Measurements from ENCODE around the gene OPCML. TPM values are rescaled to one million over a fixed set of nuclear protein-coding genes. Genes with fewer than 3 reads are reported as not detected.

Gene OPCML
- total RNA-seq, 2 donors from 2014 or later, result not detected

- no peak for ATAC-seq
- H3K9me3 ChIP-seq (ENCODE audit: control insufficient read depth, low read length, poor library complexity, severe bottlenecking), result no peaks in the 10 kb centered on the region
- DNase-seq, result no peak
- Mint-ChIP-seq H3K36me3 (ENCODE audit: low read depth) (peaks cover 4% of the 10 kb centered on the region), H3K27me3 (peaks cover 36% of the 10 kb centered on the region), H3K27ac (no peak overlapping the region), H3K4me1 (no peaks in the 10 kb centered on the region), H3K4me3 (no peak overlapping the region)
These were observed 687.2 kb downstream of the OPCML start for GRCh38 chr11:132844956-132845696.

- no peaks in the 10 kb centered on the region for H3K36me3 Mint-ChIP-seq (ENCODE audit: low read depth)
- H3K4me3 Mint-ChIP-seq, result no peak overlapping the region
- H3K27me3 Mint-ChIP-seq, result peaks cover 1% of the 10 kb centered on the region
- ATAC-seq (no peak), DNase-seq (no peak)
- no peak overlapping the region for H3K27ac Mint-ChIP-seq
- no peaks in the 10 kb centered on the region for H3K4me1 Mint-ChIP-seq
- no peaks in the 10 kb centered on the region for H3K9me3 ChIP-seq (ENCODE audit: control insufficient read depth, low read length, poor library complexity, severe bottlenecking)
These were observed 691.6 kb downstream of the OPCML start for GRCh38 chr11:132840660-132841059.

GRCh38 chr11:132840191-132840590 lies 692.1 kb downstream of the OPCML start:
- ATAC-seq, result no peak

GRCh38 chr11:132839236-132839945 lies 692.9 kb downstream of the OPCML start:
- Mint-ChIP-seq H3K27ac (no peak overlapping the region), H3K4me1 (no peaks in the 10 kb centered on the region), H3K27me3 (no peaks in the 10 kb centered on the region), H3K36me3 (ENCODE audit: low read depth) (no peaks in the 10 kb centered on the region), H3K4me3 (no peak overlapping the region)
- ATAC-seq (no peak), DNase-seq (no peak)
- no peaks in the 10 kb centered on the region for H3K9me3 ChIP-seq (ENCODE audit: control insufficient read depth, low read length, poor library complexity, severe bottlenecking)

More at GRCh38 chr11:132840191-132840590, 692.1 kb downstream of the OPCML start:
- no peaks in the 10 kb centered on the region for H3K4me1 Mint-ChIP-seq
- H3K9me3 ChIP-seq (ENCODE audit: control insufficient read depth, low read length, poor library complexity, severe bottlenecking), result no peaks in the 10 kb centered on the region
- H3K27ac Mint-ChIP-seq, result no peak overlapping the region
- H3K36me3 Mint-ChIP-seq (ENCODE audit: low read depth), result no peaks in the 10 kb centered on the region
- H3K27me3 Mint-ChIP-seq, result no peaks in the 10 kb centered on the region
- DNase-seq, result no peak
- no peak overlapping the region for H3K4me3 Mint-ChIP-seq

GRCh38 chr11:132838627-132839026 lies 693.7 kb downstream of the OPCML start:
- H3K27ac Mint-ChIP-seq, result no peak overlapping the region
- ATAC-seq, result no peak
- H3K36me3 Mint-ChIP-seq (ENCODE audit: low read depth), result no peaks in the 10 kb centered on the region
- H3K4me3 Mint-ChIP-seq, result no peak overlapping the region
- no peaks in the 10 kb centered on the region for H3K27me3 Mint-ChIP-seq
- no peaks in the 10 kb centered on the region for H3K9me3 ChIP-seq (ENCODE audit: control insufficient read depth, low read length, poor library complexity, severe bottlenecking)
- H3K4me1 Mint-ChIP-seq, result no peaks in the 10 kb centered on the region
- no peak for DNase-seq

GRCh38 chr11:132831272-132831671 lies 701.0 kb downstream of the OPCML start:
- DNase-seq (no peak), ATAC-seq (no peak)
- no peak overlapping the region for H3K27ac Mint-ChIP-seq
- no peaks in the 10 kb centered on the region for H3K4me1 Mint-ChIP-seq
- no peaks in the 10 kb centered on the region for H3K9me3 ChIP-seq (ENCODE audit: control insufficient read depth, low read length, poor library complexity, severe bottlenecking)
- no peak overlapping the region for H3K4me3 Mint-ChIP-seq
- no peaks in the 10 kb centered on the region for H3K36me3 Mint-ChIP-seq (ENCODE audit: low read depth)
- H3K27me3 Mint-ChIP-seq, result peaks cover 4% of the 10 kb centered on the region

- ATAC-seq (no peak), DNase-seq (no peak)
- H3K9me3 ChIP-seq (ENCODE audit: control insufficient read depth, low read length, poor library complexity, severe bottlenecking), result peaks cover 2% of the 10 kb centered on the region
- Mint-ChIP-seq H3K27me3 (peaks cover 3% of the 10 kb centered on the region), H3K4me1 (no peaks in the 10 kb centered on the region), H3K27ac (no peak overlapping the region), H3K36me3 (ENCODE audit: low read depth) (no peaks in the 10 kb centered on the region), H3K4me3 (no peak overlapping the region)
These were observed 707.7 kb downstream of the OPCML start for GRCh38 chr11:132824642-132825041.

GRCh38 chr11:132822276-132822675 lies 710.0 kb downstream of the OPCML start:
- H3K9me3 ChIP-seq (ENCODE audit: control insufficient read depth, low read length, poor library complexity, severe bottlenecking), result peaks cover 2% of the 10 kb centered on the region
- H3K4me3 Mint-ChIP-seq, result no peak overlapping the region
- no peak overlapping the region for H3K27ac Mint-ChIP-seq
- no peak for ATAC-seq
- no peaks in the 10 kb centered on the region for H3K36me3 Mint-ChIP-seq (ENCODE audit: low read depth)
- no peaks in the 10 kb centered on the region for H3K4me1 Mint-ChIP-seq
- H3K27me3 Mint-ChIP-seq, result peaks cover 4% of the 10 kb centered on the region
- DNase-seq, result no peak

GRCh38 chr11:132821499-132821898 lies 710.8 kb downstream of the OPCML start:
- peaks cover 2% of the 10 kb centered on the region for H3K9me3 ChIP-seq (ENCODE audit: control insufficient read depth, low read length, poor library complexity, severe bottlenecking)
- H3K27me3 Mint-ChIP-seq, result peaks cover 10% of the 10 kb centered on the region
- H3K4me1 Mint-ChIP-seq, result no peaks in the 10 kb centered on the region
- peaks cover 2% of the 10 kb centered on the region for H3K36me3 Mint-ChIP-seq (ENCODE audit: low read depth)
- no peak for ATAC-seq
- no peak overlapping the region for H3K27ac Mint-ChIP-seq
- H3K4me3 Mint-ChIP-seq, result no peak overlapping the region
- no peak for DNase-seq

- H3K9me3 ChIP-seq (ENCODE audit: control insufficient read depth, low read length, poor library complexity, severe bottlenecking), result peaks cover 2% of the 10 kb centered on the region
- no peak for DNase-seq
- H3K4me1 Mint-ChIP-seq, result no peaks in the 10 kb centered on the region
- no peak overlapping the region for H3K4me3 Mint-ChIP-seq
- H3K27ac Mint-ChIP-seq, result no peak overlapping the region
- peaks cover 10% of the 10 kb centered on the region for H3K27me3 Mint-ChIP-seq
- ATAC-seq, result no peak
- H3K36me3 Mint-ChIP-seq (ENCODE audit: low read depth), result peaks cover 2% of the 10 kb centered on the region
These were observed 711.3 kb downstream of the OPCML start for GRCh38 chr11:132821014-132821413.

GRCh38 chr11:132818951-132819350 lies 713.4 kb downstream of the OPCML start:
- peaks cover 2% of the 10 kb centered on the region for H3K9me3 ChIP-seq (ENCODE audit: control insufficient read depth, low read length, poor library complexity, severe bottlenecking)
- DNase-seq (no peak), ATAC-seq (no peak)
- Mint-ChIP-seq H3K4me1 (no peaks in the 10 kb centered on the region), H3K27me3 (peaks cover 23% of the 10 kb centered on the region), H3K4me3 (no peak overlapping the region), H3K36me3 (ENCODE audit: low read depth) (peaks cover 4% of the 10 kb centered on the region), H3K27ac (no peak overlapping the region)

GRCh38 chr11:132817387-132817786 lies 714.9 kb downstream of the OPCML start:
- peaks cover 2% of the 10 kb centered on the region for H3K9me3 ChIP-seq (ENCODE audit: control insufficient read depth, low read length, poor library complexity, severe bottlenecking)
- H3K36me3 Mint-ChIP-seq (ENCODE audit: low read depth), result peaks cover 4% of the 10 kb centered on the region
- ATAC-seq, result no peak
- DNase-seq, result no peak
- H3K4me1 Mint-ChIP-seq, result no peaks in the 10 kb centered on the region
- H3K4me3 Mint-ChIP-seq, result no peak overlapping the region
- no peak overlapping the region for H3K27ac Mint-ChIP-seq
- peaks cover 30% of the 10 kb centered on the region for H3K27me3 Mint-ChIP-seq

GRCh38 chr11:132814410-132814809 lies 717.9 kb downstream of the OPCML start:
- Mint-ChIP-seq H3K27me3 (peaks cover 42% of the 10 kb centered on the region), H3K27ac (no peak overlapping the region), H3K36me3 (ENCODE audit: low read depth) (peaks cover 4% of the 10 kb centered on the region), H3K4me1 (no peaks in the 10 kb centered on the region), H3K4me3 (no peak overlapping the region)
- H3K9me3 ChIP-seq (ENCODE audit: control insufficient read depth, low read length, poor library complexity, severe bottlenecking), result no peaks in the 10 kb centered on the region
- no peak for ATAC-seq
- DNase-seq, result no peak

GRCh38 chr11:132811649-132812048 lies 720.7 kb downstream of the OPCML start:
- no peak for DNase-seq
- no peaks in the 10 kb centered on the region for H3K9me3 ChIP-seq (ENCODE audit: control insufficient read depth, low read length, poor library complexity, severe bottlenecking)
- peaks cover 38% of the 10 kb centered on the region for H3K27me3 Mint-ChIP-seq
- no peak overlapping the region for H3K27ac Mint-ChIP-seq
- ATAC-seq, result no peak
- no peak overlapping the region for H3K4me3 Mint-ChIP-seq
- H3K4me1 Mint-ChIP-seq, result no peaks in the 10 kb centered on the region
- H3K36me3 Mint-ChIP-seq (ENCODE audit: low read depth), result peaks cover 2% of the 10 kb centered on the region
